H9 (cell line): ENCODE data around the gene ERVMER34-1. TPM values are rescaled to one million over a fixed set of nuclear protein-coding genes. Genes with fewer than 3 reads are reported as not detected.

Experiments
- DNase-seq: peaks from one replicate; pipeline ENCODE4 v3.0.0-alpha.2; 2017
- H2AFZ ChIP-seq: one replicate; pipeline ENCODE4 v1.6.1; 2013; ENCODE audit warnings: mild to moderate bottlenecking, low read length, control low read depth, moderate library complexity
- H2AK5ac ChIP-seq: 2 replicates; pipeline ENCODE4 v1.6.1; 2013; ENCODE audit warnings: low read length, control low read depth, mixed read lengths; ENCODE audit not compliant: insufficient read length
- H2BK120ac ChIP-seq: one replicate; pipeline ENCODE4 v1.6.1; 2013; ENCODE audit warnings: low read depth, mild to moderate bottlenecking, low read length, control low read depth, inconsistent platforms; ENCODE audit not compliant: poor library complexity, severe bottlenecking
- H2BK12ac ChIP-seq: 2 replicates; pipeline ENCODE4 v1.6.1; 2013; ENCODE audit warnings: low read length, control low read depth, mixed read lengths, low read depth; ENCODE audit not compliant: insufficient read length
- H2BK15ac ChIP-seq: 2 replicates; pipeline ENCODE4 v1.6.1; 2013; ENCODE audit warnings: low read depth, low read length, control low read depth
- H2BK20ac ChIP-seq: one replicate; pipeline ENCODE4 v1.6.1; 2013; ENCODE audit warnings: low read depth, mild to moderate bottlenecking, low read length, control low read depth, inconsistent platforms; ENCODE audit not compliant: poor library complexity, severe bottlenecking
- H2BK5ac ChIP-seq: 2 replicates; pipeline ENCODE4 v1.6.1; 2013; ENCODE audit warnings: low read length, control low read depth, mixed read lengths; ENCODE audit not compliant: insufficient read length
- H3K14ac ChIP-seq: 2 replicates; pipeline ENCODE4 v1.6.1; 2013; ENCODE audit warnings: low read length, control low read depth; ENCODE audit not compliant: insufficient read depth
- H3K18ac ChIP-seq: 2 replicates; pipeline ENCODE4 v1.6.1; 2013; ENCODE audit warnings: low read depth, mild to moderate bottlenecking, mixed read lengths, low read length, control low read depth; ENCODE audit not compliant: insufficient read length
- H3K23ac ChIP-seq: 2 replicates; pipeline ENCODE4 v1.6.1; 2013; ENCODE audit warnings: low read length, control low read depth, mixed read lengths, low read depth; ENCODE audit not compliant: insufficient read length
- H3K23me2 ChIP-seq: 2 replicates; pipeline ENCODE4 v1.6.1; 2013; ENCODE audit warnings: low read depth, mild to moderate bottlenecking, mixed read lengths, low read length, control low read depth; ENCODE audit not compliant: insufficient read length, poor library complexity, severe bottlenecking
- H3K27ac ChIP-seq: 2 replicates; pipeline ENCODE4 v1.5.1; 2013; ENCODE audit warnings: low read length, control low read depth, mixed read lengths, low read depth; ENCODE audit not compliant: insufficient read length
- H3K27me3 ChIP-seq: 2 replicates; pipeline ENCODE4 v1.6.1; 2013; ENCODE audit warnings: low read length, control low read depth, inconsistent platforms; ENCODE audit not compliant: insufficient read depth
- H3K4ac ChIP-seq: 2 replicates; pipeline ENCODE4 v1.6.1; 2013; ENCODE audit warnings: low read depth, mild to moderate bottlenecking, control low read depth, inconsistent platforms, low read length, moderate library complexity
- H3K4me1 ChIP-seq: 2 replicates; pipeline ENCODE4 v1.6.1; 2013; ENCODE audit warnings: low read length, control low read depth, inconsistent platforms; ENCODE audit not compliant: insufficient read depth
- H3K4me2 ChIP-seq: 2 replicates; pipeline ENCODE4 v1.6.1; 2013; ENCODE audit warnings: low read length, control low read depth, mixed read lengths; ENCODE audit not compliant: insufficient read length, insufficient read depth
- H3K56ac ChIP-seq: 2 replicates; pipeline ENCODE4 v1.6.1; 2013; ENCODE audit warnings: low read depth, mild to moderate bottlenecking, mixed read lengths, low read length, control low read depth; ENCODE audit not compliant: insufficient read length
- H3K79me1 ChIP-seq: 2 replicates; pipeline ENCODE4 v1.6.1; 2013; ENCODE audit warnings: low read depth, mild to moderate bottlenecking, moderate library complexity, low read length, control low read depth, inconsistent platforms; ENCODE audit not compliant: insufficient read depth, poor library complexity, severe bottlenecking
- H3K79me2 ChIP-seq: 2 replicates; pipeline ENCODE4 v1.6.1; 2013; ENCODE audit warnings: low read length, control low read depth, inconsistent platforms; ENCODE audit not compliant: insufficient read depth
- H3K9ac ChIP-seq: 2 replicates; pipeline ENCODE4 v1.6.1; 2013; ENCODE audit warnings: low read length, control low read depth, mixed read lengths; ENCODE audit not compliant: insufficient read length; ENCODE audit errors: extremely low read depth
- H3K9me3 ChIP-seq: one replicate; pipeline ENCODE4 v1.6.1; 2013; ENCODE audit warnings: low read depth, low read length, inconsistent platforms; ENCODE audit not compliant: control insufficient read depth
- H3T11ph ChIP-seq: one replicate; pipeline ENCODE4 v1.6.1; 2013; ENCODE audit warnings: mild to moderate bottlenecking, low read length, control low read depth, inconsistent platforms
- H4K20me1 ChIP-seq: one replicate; pipeline ENCODE4 v1.6.1; 2013; ENCODE audit not compliant: control insufficient read depth, insufficient read length, insufficient read depth
- H4K5ac ChIP-seq: 2 replicates; pipeline ENCODE4 v1.6.1; 2013; ENCODE audit warnings: low read depth, mild to moderate bottlenecking, mixed read lengths, low read length, control low read depth; ENCODE audit not compliant: insufficient read length
- H4K8ac ChIP-seq: replicated peaks from 2 replicates; pipeline ENCODE4 v1.6.1; 2013; ENCODE audit warnings: low read length, control low read depth, mixed read lengths, low read depth; ENCODE audit not compliant: insufficient read length
- H4K91ac ChIP-seq: 2 replicates; pipeline ENCODE4 v1.6.1; 2013; ENCODE audit warnings: low read depth, mild to moderate bottlenecking, moderate library complexity, mixed read lengths, low read length, control low read depth; ENCODE audit not compliant: insufficient read length
- H3K27ac Mint-ChIP-seq, 3 experiments: 2 replicates in 2 of 3; 3 replicates in 1 of 3; pipeline ENCODE4 v1.8.0; 2020 to 2021; ENCODE audit warnings: mixed read lengths in 3 of 3, mild to moderate bottlenecking in 1 of 3, moderate library complexity in 1 of 3
- H3K27me3 Mint-ChIP-seq: 2 replicates; pipeline ENCODE4 v1.8.0; 2021; ENCODE audit warnings: low read depth, mild to moderate bottlenecking, moderate library complexity, mixed read lengths
- H3K36me3 Mint-ChIP-seq, 3 experiments: 2 replicates in 2 of 3; 3 replicates in 1 of 3; pipeline ENCODE4 v1.8.0; 2020 to 2021; ENCODE audit warnings: low read depth in 3 of 3, mixed read lengths in 3 of 3; ENCODE audit not compliant: insufficient read depth in 1 of 3
- H3K4me1 Mint-ChIP-seq, 2 experiments: 2 replicates each; pipeline ENCODE4 v1.8.0; 2020; ENCODE audit warnings: mixed read lengths in 2 of 2
- H3K4me3 Mint-ChIP-seq, 2 experiments: 2 replicates in 1 of 2; 3 replicates in 1 of 2; pipeline ENCODE4 v1.8.0; 2020 to 2021; ENCODE audit warnings: mild to moderate bottlenecking in 2 of 2, mixed read lengths in 2 of 2, moderate library complexity in 1 of 2
- H3K9me3 Mint-ChIP-seq, 2 experiments: 2 replicates in 1 of 2; 3 replicates in 1 of 2; pipeline ENCODE4 v1.8.0; 2020; ENCODE audit warnings: mild to moderate bottlenecking in 2 of 2, mixed read lengths in 2 of 2, moderate library complexity in 1 of 2
- CTCF ChIP-seq: fragments of 200-600 bp; sonication (generic); conservative IDR thresholded peaks from 3 replicates; pipeline ENCODE4 v1.8.0; 2021; ENCODE audit warnings: antibody characterized with exemption, mild to moderate bottlenecking
- WGBS: extraction: QIAGEN DNeasy Blood & Tissue Kit; methylation state at CpG from one replicate; pipeline ENCODE4 v1.1.7; 2013; ENCODE audit warnings: missing lambda C conversion rate, low lambda C conversion rate, mixed read lengths; ENCODE audit not compliant: insufficient read length; ENCODE audit errors: extremely low coverage; 5-methylcytosine and 5-hydroxymethylcytosine counted together
- total RNA-seq: library from RNA; stranded (reverse); gene quantifications from 2 replicates; pipeline ENCODE4 v1.2.1, GENCODE V29; 2021

The ERVMER34-1 gene
- total RNA-seq, 1 experiment from 2014 or later = 14.4 TPM

- no CpG with 5 or more reads among the region's 8 CpGs for WGBS
- H2AK5ac ChIP-seq = no peak overlapping the region
- no peak overlapping the region for H4K8ac ChIP-seq
Measured at GRCh38 chr4:52760256-52760655, 9.0 kb upstream of the ERVMER34-1 start.

More at GRCh38 chr4:52760256-52760655, 9.0 kb upstream of the ERVMER34-1 start:
- H3K4me1 ChIP-seq = no peaks in the 10 kb centered on the region
- no peak for TF ChIP-seq CTCF
- no peak overlapping the region for H2BK15ac ChIP-seq
- H3K56ac ChIP-seq = no peak overlapping the region
- H3K23me2 ChIP-seq = no peaks in the 10 kb centered on the region
- no peak overlapping the region for H3K23ac ChIP-seq
- H4K5ac ChIP-seq = no peak overlapping the region
- no peak for DNase-seq
- Mint-ChIP-seq H3K36me3 (no peaks in the 10 kb centered on the region; a peak in 1 of 7 replicates), H3K9me3 (no peaks in the 10 kb centered on the region), H3K27me3 (no peaks in the 10 kb centered on the region; the same call in 1 of the 2 replicates), H3K27ac (no peak overlapping the region), H3K4me1 (peaks cover 0 to 5% of the 10 kb centered on the region in 2 experiments; a peak in 3 of 4 replicates), H3K4me3 (no peak overlapping the region)
- H3K4me2 ChIP-seq = no peak overlapping the region
- H3K4ac ChIP-seq = no peak overlapping the region
- H3K9me3 ChIP-seq = no peaks in the 10 kb centered on the region
- H3T11ph ChIP-seq = no peak overlapping the region
- no peaks in the 10 kb centered on the region for H3K79me1 ChIP-seq
- H3K27me3 ChIP-seq = no peaks in the 10 kb centered on the region
- no peak overlapping the region for H4K91ac ChIP-seq
- H3K79me2 ChIP-seq = no peaks in the 10 kb centered on the region
- H3K9ac ChIP-seq = no peak overlapping the region
- no peak overlapping the region for H3K18ac ChIP-seq
- no peak overlapping the region for H2AFZ ChIP-seq
- no peak overlapping the region for H2BK5ac ChIP-seq
- no peak overlapping the region for H3K14ac ChIP-seq
- H2BK20ac ChIP-seq = no peak overlapping the region
- no peaks in the 10 kb centered on the region for H4K20me1 ChIP-seq
- H2BK12ac ChIP-seq = no peak overlapping the region
- no peak overlapping the region for H3K27ac ChIP-seq
- H2BK120ac ChIP-seq = no peak overlapping the region
